HEK293T (cell line): ENCODE results near the gene GRM3.

ENCODE experiments used
- CTCF ChIA-PET: fragments of 350-600 bp; formaldehyde crosslinking; extraction: SDS; loops from one replicate; lab custom pipeline; 2021; ENCODE audit warnings: antibody characterized with exemption, inconsistent platforms; lab: Yijun Ruan, JAX
- POLR2A ChIA-PET: fragments of 350-600 bp; formaldehyde crosslinking; extraction: SDS; loops from one replicate; lab custom pipeline; 2020; ENCODE audit warnings: antibody characterized with exemption, inconsistent platforms; lab: Yijun Ruan, JAX
- DNase-seq: peaks from one replicate; pipeline ENCODE4 v3.0.0; 2012; ENCODE audit warnings: mixed read lengths; ENCODE audit errors: extremely low spot score
- ARNT ChIP-seq: fragments of 450-650 bp; IDR thresholded peaks from 2 replicates; pipeline ENCODE4 v1.6.1; 2017; ENCODE audit warnings: mild to moderate bottlenecking
- BHLHE40 ChIP-seq: fragments of 450-650 bp; IDR thresholded peaks from 2 replicates; pipeline ENCODE4 v1.6.1; 2016; ENCODE audit warnings: mild to moderate bottlenecking, moderate library complexity, borderline replicate concordance
- CTBP1 ChIP-seq: fragments of 450-650 bp; IDR thresholded peaks from 2 replicates; pipeline ENCODE4 v1.6.1; 2016; ENCODE audit warnings: borderline replicate concordance
- ELF4 ChIP-seq: fragments of 450-650 bp; IDR thresholded peaks from 2 replicates; pipeline ENCODE4 v1.6.1; 2017; ENCODE audit warnings: antibody characterized with exemption
- FOXA1 ChIP-seq: fragments of 450-650 bp; IDR thresholded peaks from 2 replicates; pipeline ENCODE4 v1.6.1; 2016; ENCODE audit warnings: mild to moderate bottlenecking
- FOXK2 ChIP-seq: fragments of 450-650 bp; IDR thresholded peaks from 2 replicates; pipeline ENCODE4 v1.6.1; 2016; ENCODE audit warnings: mild to moderate bottlenecking
- FOXM1 ChIP-seq: fragments of 450-650 bp; IDR thresholded peaks from 2 replicates; pipeline ENCODE4 v1.6.1; 2017; ENCODE audit warnings: mild to moderate bottlenecking, borderline replicate concordance
- HDGF ChIP-seq: fragments of 450-650 bp; IDR thresholded peaks from 2 replicates; pipeline ENCODE4 v1.6.1; 2017; ENCODE audit warnings: antibody characterized with exemption, borderline replicate concordance
- L3MBTL2 ChIP-seq: fragments of 450-650 bp; conservative IDR thresholded peaks from 2 replicates; pipeline ENCODE4 v1.6.1; 2016; ENCODE audit warnings: mild to moderate bottlenecking
- LEF1 ChIP-seq: fragments of 450-650 bp; IDR thresholded peaks from 2 replicates; pipeline ENCODE4 v1.6.1; 2017; ENCODE audit warnings: mild to moderate bottlenecking, borderline replicate concordance
- NFRKB ChIP-seq: fragments of 450-650 bp; IDR thresholded peaks from 2 replicates; pipeline ENCODE4 v1.6.1; 2016; ENCODE audit warnings: mild to moderate bottlenecking, moderate library complexity
- PKNOX1 ChIP-seq: fragments of 450-650 bp; IDR thresholded peaks from 2 replicates; pipeline ENCODE4 v1.6.1; 2016
- SP1 ChIP-seq: fragments of 450-650 bp; IDR thresholded peaks from 2 replicates; pipeline ENCODE4 v1.6.1; 2017
- SUZ12 ChIP-seq: fragments of 450-650 bp; IDR thresholded peaks from 2 replicates; pipeline ENCODE4 v1.6.1; 2016; ENCODE audit warnings: mild to moderate bottlenecking
- TARDBP ChIP-seq: fragments of 450-650 bp; IDR thresholded peaks from 2 replicates; pipeline ENCODE4 v1.6.1; 2016
- ZNF384 ChIP-seq: fragments of 450-650 bp; IDR thresholded peaks from 2 replicates; pipeline ENCODE4 v1.6.1; 2016

Gene GRM3

DNA sequence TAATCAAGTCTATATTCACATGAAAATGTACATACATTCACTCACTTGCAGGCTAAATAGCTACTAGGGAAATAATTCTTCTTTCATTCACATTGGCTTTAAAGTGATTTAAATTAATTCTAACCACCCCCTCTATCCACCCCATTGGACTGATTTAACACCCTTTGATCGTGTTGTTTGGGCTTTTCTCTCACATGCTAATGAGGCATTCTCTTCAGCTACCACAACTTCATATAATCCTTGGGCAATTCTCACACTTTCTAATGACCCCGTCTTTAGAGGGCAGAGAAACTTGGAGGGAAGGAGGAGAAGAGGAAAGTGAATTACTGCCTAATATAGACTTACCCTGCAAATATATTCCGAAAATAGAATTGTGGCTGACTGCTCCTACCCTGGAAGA lies 24.6 kb downstream of the GRM3 start:
- CTCF ChIA-PET = interaction anchor here (1.3 kb wide), 1 partner anchor 146 kb away, joined by 4 read pairs; no protein-coding TSS in a partner anchor
- POLR2A ChIA-PET = no interaction called here
- TF ChIP-seq ELF4 = no peak
- no peak for TF ChIP-seq ARNT
- TF ChIP-seq SP1 = no peak
- TF ChIP-seq ZNF384 = no peak
- no peak for TF ChIP-seq TARDBP
- TF ChIP-seq BHLHE40 = no peak
- no peak for TF ChIP-seq L3MBTL2
- no peak for TF ChIP-seq PKNOX1
- TF ChIP-seq NFRKB = no peak
- TF ChIP-seq HDGF = no peak
- no peak for TF ChIP-seq CTBP1
- TF ChIP-seq FOXM1 = no peak
- TF ChIP-seq SUZ12 = no peak
- no peak for TF ChIP-seq LEF1
- no peak for TF ChIP-seq FOXA1
- TF ChIP-seq FOXK2 = no peak
- DNase-seq = no peak

- DNase-seq = no peak
- no peak for TF ChIP-seq CTBP1
- TF ChIP-seq L3MBTL2 = no peak
- no peak for TF ChIP-seq ZNF384
- no peak for TF ChIP-seq PKNOX1
- no peak for TF ChIP-seq HDGF
- ChIA-PET POLR2A (no interaction called here), CTCF (no interaction called here)
Measured at GRCh38 chr7:86687831-86688230, 44.1 kb downstream of the GRM3 start.

DNA sequence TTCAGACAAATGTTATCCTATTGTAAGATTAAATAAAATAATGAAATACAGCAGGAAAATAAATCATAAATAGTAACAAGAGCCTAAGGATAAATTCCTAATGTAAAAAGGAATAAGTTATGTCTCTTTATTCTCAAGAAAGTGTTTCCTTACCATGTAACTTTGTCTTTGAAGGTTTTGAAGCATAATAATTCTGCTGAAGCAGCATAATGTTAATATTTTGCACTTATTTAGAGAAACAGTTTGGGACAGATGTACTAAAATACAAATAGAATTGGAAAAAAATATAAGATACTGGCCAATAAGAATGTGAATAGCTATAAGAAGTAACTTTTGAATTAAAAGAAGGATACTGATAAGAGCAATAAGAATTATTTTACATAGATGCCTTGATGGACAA lies 45.7 kb downstream of the GRM3 start:
- CTCF ChIA-PET = no interaction called here
- POLR2A ChIA-PET = no interaction called here
- DNase-seq = no peak
- no peak for TF ChIP-seq LEF1
- no peak for TF ChIP-seq SUZ12
- TF ChIP-seq NFRKB = no peak
- TF ChIP-seq FOXK2 = no peak
- TF ChIP-seq FOXM1 = no peak
- TF ChIP-seq ELF4 = no peak
- no peak for TF ChIP-seq CTBP1

- CTCF ChIA-PET = no interaction called here
- TF ChIP-seq TARDBP = no peak
- no peak for TF ChIP-seq LEF1
- TF ChIP-seq FOXK2 = no peak
- TF ChIP-seq FOXA1 = no peak
- TF ChIP-seq CTBP1 = no peak
- no peak for TF ChIP-seq L3MBTL2
- no peak for TF ChIP-seq ARNT
- no peak for TF ChIP-seq NFRKB
- no peak for TF ChIP-seq HDGF
- TF ChIP-seq FOXM1 = no peak
- DNase-seq = no peak
- POLR2A ChIA-PET = no interaction called here
Measured at GRCh38 chr7:86692755-86693154, 49.0 kb downstream of the GRM3 start.

GRCh38 chr7:86706406-86706805 lies 62.7 kb downstream of the GRM3 start:
- CTCF ChIA-PET = no interaction called here

More at GRCh38 chr7:86706406-86706805, 62.7 kb downstream of the GRM3 start:
- POLR2A ChIA-PET = no interaction called here
- no peak for DNase-seq
- TF ChIP-seq LEF1 = no peak
- no peak for TF ChIP-seq TARDBP
- no peak for TF ChIP-seq PKNOX1
- TF ChIP-seq ZNF384 = no peak
- no peak for TF ChIP-seq FOXM1
- no peak for TF ChIP-seq SUZ12
- TF ChIP-seq HDGF = no peak
- no peak for TF ChIP-seq CTBP1
- no peak for TF ChIP-seq FOXA1
- no peak for TF ChIP-seq FOXK2
- no peak for TF ChIP-seq ARNT
- TF ChIP-seq NFRKB = no peak
- no peak for TF ChIP-seq L3MBTL2
- no peak for TF ChIP-seq BHLHE40
- no peak for TF ChIP-seq SP1
- no peak for TF ChIP-seq ELF4
